Frontal cortex (tissue), 4 donors: Measurements from ENCODE around the gene FEZ2. TPM values are rescaled to one million over a fixed set of nuclear protein-coding genes. Genes with fewer than 3 reads are reported as not detected.

Experiments
- DNase-seq, 2 donors: peaks; one replicate each; pipeline ENCODE4 v3.0.0; 2012; ENCODE audit warnings: low spot score in 2 of 2
- FAIRE-seq: peaks from 2 replicates; lab custom pipeline; 2012; peaks lifted over from hg19 to GRCh38; lab: Jason Lieb, UNC
- total RNA-seq: library from RNA; depleted of rRNA; stranded (reverse); fragments of >200 nt; gene quantifications from one replicate; pipeline ENCODE4 v1.2.3, GENCODE V29; 2014
- donor health status: control.
- donor health status: control.
- donor health status: control.

Gene FEZ2
- total RNA-seq, 1 donor from 2014 or later = 60.3 TPM

GRCh38 chr2:36594849-36595248 is 3.1 kb downstream of the FEZ2 start:
- FAIRE-seq (no peak), DNase-seq (no peak)

- FAIRE-seq = no peak
Measured at GRCh38 chr2:36589230-36589630, 8.7 kb downstream of the FEZ2 start.

GRCh38 chr2:36587556-36587955 is 10.4 kb downstream of the FEZ2 start:
- no peak for FAIRE-seq
- no peak for DNase-seq

More at GRCh38 chr2:36589230-36589630, 8.7 kb downstream of the FEZ2 start:
- DNase-seq = no peak

- DNase-seq (no peak), FAIRE-seq (no peak)
Measured at GRCh38 chr2:36587101-36587500, 10.9 kb downstream of the FEZ2 start.

- DNase-seq (no peak), FAIRE-seq (no peak)
Measured at GRCh38 chr2:36586672-36587071, 11.3 kb downstream of the FEZ2 start.

GRCh38 chr2:36584148-36584794 is 13.7 kb downstream of the FEZ2 start:
- DNase-seq = no peak
- no peak for FAIRE-seq

- DNase-seq (no peak), FAIRE-seq (no peak)
Measured at GRCh38 chr2:36582951-36583350, 15.0 kb downstream of the FEZ2 start.

- DNase-seq (no peak), FAIRE-seq (no peak)
Measured at GRCh38 chr2:36582538-36582937, 15.4 kb downstream of the FEZ2 start.

GRCh38 chr2:36579297-36579664 is 18.7 kb downstream of the FEZ2 start:
- DNase-seq = no peak

GRCh38 chr2:36578343-36579296 is 19.3 kb downstream of the FEZ2 start:
- DNase-seq = no peak
- FAIRE-seq = no peak

More at GRCh38 chr2:36579297-36579664, 18.7 kb downstream of the FEZ2 start:
- no peak for FAIRE-seq

GRCh38 chr2:36577884-36578283 is 20.1 kb downstream of the FEZ2 start:
- no peak for DNase-seq
- FAIRE-seq = no peak

- no peak for DNase-seq
- FAIRE-seq = no peak
Measured at GRCh38 chr2:36574560-36574959, 23.4 kb downstream of the FEZ2 start.

- DNase-seq = no peak
- FAIRE-seq = no peak
Measured at GRCh38 chr2:36573165-36573564, 24.8 kb downstream of the FEZ2 start.

- no peak for FAIRE-seq
- no peak for DNase-seq
Measured at GRCh38 chr2:36572719-36573059, 25.3 kb downstream of the FEZ2 start.

- DNase-seq = no peak
- no peak for FAIRE-seq
Measured at GRCh38 chr2:36572054-36572718, 25.8 kb downstream of the FEZ2 start.

GRCh38 chr2:36570416-36570815 is 27.6 kb downstream of the FEZ2 start:
- DNase-seq (no peak), FAIRE-seq (no peak)

- DNase-seq (no peak), FAIRE-seq (no peak)
Measured at GRCh38 chr2:36569267-36569856, 28.6 kb downstream of the FEZ2 start.

- no peak for FAIRE-seq
- DNase-seq = no peak
Measured at GRCh38 chr2:36568516-36569246, 29.3 kb downstream of the FEZ2 start.

GRCh38 chr2:36567711-36568408 is 30.1 kb downstream of the FEZ2 start:
- DNase-seq (no peak), FAIRE-seq (no peak)
